Liver (tissue), 3 donors: ENCODE results near the gene BRCA2.

Source experiments
- FOXA1 ChIP-seq: IDR thresholded peaks from 2 replicates; pipeline ENCODE4 v1.6.1; 2016; ENCODE audit warnings: antibody characterized with exemption
- GABPA ChIP-seq, 2 donors: IDR thresholded peaks in 1 of 2; conservative IDR thresholded peaks in 1 of 2; 2 replicates each; pipeline ENCODE4 v1.6.1; 2016; ENCODE audit warnings: antibody characterized with exemption in 2 of 2, mild to moderate bottlenecking in 1 of 2, moderate library complexity in 1 of 2
- JUND ChIP-seq, 2 donors: IDR thresholded peaks; 2 replicates each; pipeline ENCODE4 v1.6.1; 2016; ENCODE audit warnings: antibody characterized with exemption in 2 of 2
- MAX ChIP-seq: IDR thresholded peaks from 2 replicates; pipeline ENCODE4 v1.6.1; 2016; ENCODE audit warnings: antibody characterized with exemption
- RAD21 ChIP-seq, 2 donors: IDR thresholded peaks; 2 replicates each; pipeline ENCODE4 v1.6.1; 2016; ENCODE audit warnings: antibody characterized with exemption in 2 of 2, mild to moderate bottlenecking in 2 of 2
- REST ChIP-seq: IDR thresholded peaks from 2 replicates; pipeline ENCODE4 v1.6.1; 2016; ENCODE audit warnings: antibody characterized with exemption, mild to moderate bottlenecking
- RXRA ChIP-seq, 2 donors: IDR thresholded peaks; 2 replicates each; pipeline ENCODE4 v1.6.1; 2017 to 2018; ENCODE audit warnings: antibody characterized with exemption in 2 of 2, mild to moderate bottlenecking in 1 of 2
- SP1 ChIP-seq: IDR thresholded peaks from 2 replicates; pipeline ENCODE4 v1.6.1; 2018; ENCODE audit warnings: antibody characterized with exemption, mild to moderate bottlenecking
- TAF1 ChIP-seq: conservative IDR thresholded peaks from 2 replicates; pipeline ENCODE4 v1.6.1; 2016; ENCODE audit warnings: antibody characterized with exemption, mild to moderate bottlenecking
- YY1 ChIP-seq: IDR thresholded peaks from 2 replicates; pipeline ENCODE4 v1.6.1; 2016; ENCODE audit warnings: antibody characterized with exemption, mild to moderate bottlenecking
- TF ChIP-seq, protein P1 (sequence below): fragments of 150-350 bp; IDR thresholded peaks from 2 replicates; pipeline ENCODE4 v1.5.1; 2017; ENCODE audit warnings: improper control_type of control experiment, low read depth, low read length; ENCODE audit not compliant: missing input control
- TF ChIP-seq, protein P2 (sequence below): IDR thresholded peaks from 2 replicates; pipeline ENCODE4 v1.6.1; 2016; ENCODE audit warnings: antibody characterized with exemption
- donor health status: healthy.
- donor health status: healthy.

GRCh38 chr13:32266130-32266529, 49.2 kb upstream of the BRCA2 start:
- TF ChIP-seq REST (no peak), RAD21 (IDR thresholded peaks at IDR 0.05) (no peak), SP1 (no peak), TAF1 (no peak), GABPA (IDR thresholded peaks at IDR 0.05 in 1 of 2, conservative IDR thresholded peaks at IDR 0.05 in 1 of 2) (no peak), YY1 (no peak), FOXA1 (no peak), RXRA (IDR thresholded peaks at IDR 0.05) (no peak), MAX (no peak), JUND (IDR thresholded peaks at IDR 0.05) (no peak)
- TF ChIP-seq, protein P1, sequence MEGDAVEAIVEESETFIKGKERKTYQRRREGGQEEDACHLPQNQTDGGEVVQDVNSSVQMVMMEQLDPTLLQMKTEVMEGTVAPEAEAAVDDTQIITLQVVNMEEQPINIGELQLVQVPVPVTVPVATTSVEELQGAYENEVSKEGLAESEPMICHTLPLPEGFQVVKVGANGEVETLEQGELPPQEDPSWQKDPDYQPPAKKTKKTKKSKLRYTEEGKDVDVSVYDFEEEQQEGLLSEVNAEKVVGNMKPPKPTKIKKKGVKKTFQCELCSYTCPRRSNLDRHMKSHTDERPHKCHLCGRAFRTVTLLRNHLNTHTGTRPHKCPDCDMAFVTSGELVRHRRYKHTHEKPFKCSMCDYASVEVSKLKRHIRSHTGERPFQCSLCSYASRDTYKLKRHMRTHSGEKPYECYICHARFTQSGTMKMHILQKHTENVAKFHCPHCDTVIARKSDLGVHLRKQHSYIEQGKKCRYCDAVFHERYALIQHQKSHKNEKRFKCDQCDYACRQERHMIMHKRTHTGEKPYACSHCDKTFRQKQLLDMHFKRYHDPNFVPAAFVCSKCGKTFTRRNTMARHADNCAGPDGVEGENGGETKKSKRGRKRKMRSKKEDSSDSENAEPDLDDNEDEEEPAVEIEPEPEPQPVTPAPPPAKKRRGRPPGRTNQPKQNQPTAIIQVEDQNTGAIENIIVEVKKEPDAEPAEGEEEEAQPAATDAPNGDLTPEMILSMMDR, result no peak
- TF ChIP-seq, protein P2, sequence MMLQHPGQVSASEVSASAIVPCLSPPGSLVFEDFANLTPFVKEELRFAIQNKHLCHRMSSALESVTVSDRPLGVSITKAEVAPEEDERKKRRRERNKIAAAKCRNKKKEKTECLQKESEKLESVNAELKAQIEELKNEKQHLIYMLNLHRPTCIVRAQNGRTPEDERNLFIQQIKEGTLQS, result no peak
